Endothelial cell of umbilical vein (primary cell): ENCODE results near the gene CDH20.

Experiments
- CTCF ChIP-seq, 2 donors: IDR thresholded peaks; 1 replicate in 1 of 2; 2 replicates in 1 of 2; pipeline ENCODE4 v1.5.1; 2011; ENCODE audit warnings: low read length in 2 of 2, mild to moderate bottlenecking in 2 of 2, moderate library complexity in 2 of 2, control low read depth in 1 of 2, inconsistent platforms in 1 of 2, low read depth in 1 of 2; ENCODE audit not compliant: insufficient read depth in 1 of 2; ENCODE audit errors: extremely low read depth in 1 of 2
- EZH2 ChIP-seq: IDR thresholded peaks from 2 replicates; pipeline ENCODE4 v1.6.1; 2012; ENCODE audit warnings: borderline replicate concordance, low read depth, mild to moderate bottlenecking, moderate library complexity, low read length, inconsistent platforms; ENCODE audit not compliant: severe bottlenecking
- FOS ChIP-seq: IDR thresholded peaks from 2 replicates; pipeline ENCODE4 v1.6.1; 2011; ENCODE audit warnings: mild to moderate bottlenecking, low read length, moderate library complexity, borderline replicate concordance; ENCODE audit not compliant: insufficient read depth
- JUN ChIP-seq: IDR thresholded peaks from 2 replicates; pipeline ENCODE4 v1.6.1; 2011; ENCODE audit warnings: borderline replicate concordance, low read depth; ENCODE audit not compliant: insufficient read length, insufficient read depth
- MAX ChIP-seq: IDR thresholded peaks from 2 replicates; pipeline ENCODE4 v1.6.1; 2011; ENCODE audit not compliant: insufficient read depth, insufficient read length
- MYC ChIP-seq: IDR thresholded peaks from one replicate; pipeline ENCODE4 v1.6.1; 2011; ENCODE audit warnings: mild to moderate bottlenecking, low read depth, low read length
- POLR2A ChIP-seq: IDR thresholded peaks from 2 replicates; pipeline ENCODE4 v1.6.1; 2012; ENCODE audit warnings: low read depth, mild to moderate bottlenecking, control low read depth, low read length
- POLR2AphosphoS5 ChIP-seq: IDR thresholded peaks from 2 replicates; pipeline ENCODE4 v1.6.1; 2012; ENCODE audit warnings: low read depth, mild to moderate bottlenecking, control low read depth, low read length, moderate library complexity; ENCODE audit not compliant: insufficient read depth

GRCh38 chr18:61600422-61600821 is 267.2 kb downstream of the CDH20 start:
- TF ChIP-seq MAX (no peak), EZH2 (no peak), POLR2AphosphoS5 (no peak), CTCF (IDR thresholded peaks at IDR 0.05; ENCODE audit: extremely low read depth in 1 of 2, insufficient read depth in 1 of 2, low read depth in 1 of 2, low read length in 2 of 2) (no peak), POLR2A (no peak), MYC (no peak), FOS (no peak), JUN (no peak)
